HEK293 (cell line): Measurements from ENCODE around the gene RNU5B-1.

Experiments
- CTCF ChIP-seq: fragments of 450-650 bp; formaldehyde crosslinking; IDR thresholded peaks from 2 replicates; pipeline ENCODE4 v1.5.1; 2016; ENCODE audit warnings: missing biosample characterization, missing genetic modification characterization
- PBX3 ChIP-seq: sonication (generic); formaldehyde crosslinking; IDR thresholded peaks from 2 replicates; pipeline ENCODE4 v1.8.1; 2022; ENCODE audit warnings: mild to moderate bottlenecking, moderate library complexity, missing genetic modification reagents
- ZFP3 ChIP-seq: fragments of 450-650 bp; formaldehyde crosslinking; IDR thresholded peaks from 2 replicates; pipeline ENCODE4 v1.5.1; 2016; ENCODE audit warnings: low read depth, missing biosample characterization, missing genetic modification characterization
- ZNF138 ChIP-seq: fragments of 450-650 bp; formaldehyde crosslinking; IDR thresholded peaks from 2 replicates; pipeline ENCODE4 v1.5.1; 2016; ENCODE audit warnings: missing biosample characterization, missing genetic modification characterization, borderline replicate concordance
- ZNF175 ChIP-seq: fragments of 450-650 bp; formaldehyde crosslinking; IDR thresholded peaks from 2 replicates; pipeline ENCODE4 v1.5.1; 2016; ENCODE audit warnings: missing biosample characterization, missing genetic modification characterization
- ZNF184 ChIP-seq: fragments of 450-650 bp; IDR thresholded peaks from 2 replicates; pipeline ENCODE4 v1.5.1; 2018; ENCODE audit warnings: missing biosample characterization, mild to moderate bottlenecking, missing genetic modification characterization
- ZNF274 ChIP-seq, 2 experiments: fragments of 200-500 bp in 1 of 2; fragments of 450-650 bp in 1 of 2; sonication (Bioruptor generic) in 1 of 2; formaldehyde crosslinking in 1 of 2; IDR thresholded peaks; 2 replicates each; pipeline versions ENCODE4 v1.5.1 to v1.6.1; 2014 to 2016; ENCODE audit warnings: borderline replicate concordance in 1 of 2, inconsistent platforms in 1 of 2, low read length in 1 of 2, missing biosample characterization in 1 of 2, missing genetic modification characterization in 1 of 2
- ZNF280D ChIP-seq: fragments of 450-650 bp; formaldehyde crosslinking; IDR thresholded peaks from 2 replicates; pipeline ENCODE4 v1.5.1; 2016; ENCODE audit warnings: missing biosample characterization, missing genetic modification characterization
- ZNF391 ChIP-seq: fragments of 450-650 bp; formaldehyde crosslinking; IDR thresholded peaks from 2 replicates; pipeline ENCODE4 v1.5.1; 2016; ENCODE audit warnings: low read depth, missing biosample characterization, missing genetic modification characterization, borderline replicate concordance
- ZNF707 ChIP-seq: fragments of 450-650 bp; formaldehyde crosslinking; IDR thresholded peaks from 2 replicates; pipeline ENCODE4 v1.5.1; 2016; ENCODE audit warnings: missing biosample characterization, missing genetic modification characterization
- ZNF768 ChIP-seq: fragments of 450-650 bp; formaldehyde crosslinking; IDR thresholded peaks from 2 replicates; pipeline ENCODE4 v1.5.1; 2018; ENCODE audit warnings: missing biosample characterization, mild to moderate bottlenecking, missing genetic modification characterization
- TF ChIP-seq, protein P1 (sequence below): fragments of 450-650 bp; formaldehyde crosslinking; IDR thresholded peaks from 2 replicates; pipeline ENCODE4 v1.5.1; 2016; ENCODE audit warnings: missing biosample characterization, missing genetic modification characterization, low read depth
- TF ChIP-seq, protein P2 (sequence below): fragments of 450-650 bp; formaldehyde crosslinking; IDR thresholded peaks from 2 replicates; pipeline ENCODE4 v1.5.1; 2017; ENCODE audit warnings: missing biosample characterization, missing genetic modification characterization

- TF ChIP-seq ZNF768, result no peak
- TF ChIP-seq, protein P1, sequence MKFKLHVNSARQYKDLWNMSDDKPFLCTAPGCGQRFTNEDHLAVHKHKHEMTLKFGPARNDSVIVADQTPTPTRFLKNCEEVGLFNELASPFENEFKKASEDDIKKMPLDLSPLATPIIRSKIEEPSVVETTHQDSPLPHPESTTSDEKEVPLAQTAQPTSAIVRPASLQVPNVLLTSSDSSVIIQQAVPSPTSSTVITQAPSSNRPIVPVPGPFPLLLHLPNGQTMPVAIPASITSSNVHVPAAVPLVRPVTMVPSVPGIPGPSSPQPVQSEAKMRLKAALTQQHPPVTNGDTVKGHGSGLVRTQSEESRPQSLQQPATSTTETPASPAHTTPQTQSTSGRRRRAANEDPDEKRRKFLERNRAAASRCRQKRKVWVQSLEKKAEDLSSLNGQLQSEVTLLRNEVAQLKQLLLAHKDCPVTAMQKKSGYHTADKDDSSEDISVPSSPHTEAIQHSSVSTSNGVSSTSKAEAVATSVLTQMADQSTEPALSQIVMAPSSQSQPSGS (tag by site-specific recombination), result no peak
- TF ChIP-seq ZNF707 (tag by site-specific recombination), result no peak
- no peak for TF ChIP-seq CTCF
- TF ChIP-seq ZNF138 (tag by site-specific recombination), result no peak
- TF ChIP-seq, protein P2, sequence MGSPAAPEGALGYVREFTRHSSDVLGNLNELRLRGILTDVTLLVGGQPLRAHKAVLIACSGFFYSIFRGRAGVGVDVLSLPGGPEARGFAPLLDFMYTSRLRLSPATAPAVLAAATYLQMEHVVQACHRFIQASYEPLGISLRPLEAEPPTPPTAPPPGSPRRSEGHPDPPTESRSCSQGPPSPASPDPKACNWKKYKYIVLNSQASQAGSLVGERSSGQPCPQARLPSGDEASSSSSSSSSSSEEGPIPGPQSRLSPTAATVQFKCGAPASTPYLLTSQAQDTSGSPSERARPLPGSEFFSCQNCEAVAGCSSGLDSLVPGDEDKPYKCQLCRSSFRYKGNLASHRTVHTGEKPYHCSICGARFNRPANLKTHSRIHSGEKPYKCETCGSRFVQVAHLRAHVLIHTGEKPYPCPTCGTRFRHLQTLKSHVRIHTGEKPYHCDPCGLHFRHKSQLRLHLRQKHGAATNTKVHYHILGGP (tag by site-specific recombination), result no peak
- no peak for TF ChIP-seq ZNF391 (tag by site-specific recombination)
- no peak for TF ChIP-seq ZNF184 (tag by site-specific recombination)
- no peak for TF ChIP-seq ZNF175 (tag by site-specific recombination)
- no peak for TF ChIP-seq ZNF280D
- no peak for TF ChIP-seq PBX3
- no peak for TF ChIP-seq ZFP3 (tag by site-specific recombination)
- TF ChIP-seq ZNF274 (IDR thresholded peaks at IDR 0.05; ENCODE audit: low read length), result no peak
- TF ChIP-seq ZNF274 (tag by site-specific recombination; IDR thresholded peaks at IDR 0.05; ENCODE audit: borderline replicate concordance), result no peak
Observed at GRCh38 chr15:65298731-65299130, 5.7 kb upstream of the RNU5B-1 start.
